ENCODE results near the gene FBXO21. TPM values are rescaled to one million over a fixed set of nuclear protein-coding genes. Genes with fewer than 3 reads are reported as not detected.

FBXO21 gene
- polyA plus RNA-seq, 3 donors, result 7.7 to 19.1 (median 17.2) TPM

GRCh38 chr12:117171499-117172162 lies 18.6 kb downstream of the FBXO21 start:
- H3K9ac ChIP-seq (ENCODE audit: insufficient read depth, low read length, poor library complexity, severe bottlenecking), result no peak overlapping the region
- Mint-ChIP-seq H3K9me3 (no peaks in the 10 kb centered on the region), H3K27me3 (ENCODE audit: low read depth in 3 of 3) (peaks cover 0 to 2% (median 0%) of the 10 kb centered on the region in 3 donors), H3K27ac (no peak overlapping the region), H3K36me3 (peaks cover 84 to 98% of the 10 kb centered on the region in 2 donors), H3K4me3 (no peak overlapping the region), H3K4me1 (peaks cover 2% of the 10 kb centered on the region)
- no peak overlapping the region for H3K27ac ChIP-seq (ENCODE audit: low read depth in 1 of 2, low read length in 2 of 2)
- H3K4me1 ChIP-seq (ENCODE audit: control insufficient read depth in 1 of 2, insufficient read depth in 2 of 2, low read length in 2 of 2), result no peaks in the 10 kb centered on the region
- TF ChIP-seq, protein P1, sequence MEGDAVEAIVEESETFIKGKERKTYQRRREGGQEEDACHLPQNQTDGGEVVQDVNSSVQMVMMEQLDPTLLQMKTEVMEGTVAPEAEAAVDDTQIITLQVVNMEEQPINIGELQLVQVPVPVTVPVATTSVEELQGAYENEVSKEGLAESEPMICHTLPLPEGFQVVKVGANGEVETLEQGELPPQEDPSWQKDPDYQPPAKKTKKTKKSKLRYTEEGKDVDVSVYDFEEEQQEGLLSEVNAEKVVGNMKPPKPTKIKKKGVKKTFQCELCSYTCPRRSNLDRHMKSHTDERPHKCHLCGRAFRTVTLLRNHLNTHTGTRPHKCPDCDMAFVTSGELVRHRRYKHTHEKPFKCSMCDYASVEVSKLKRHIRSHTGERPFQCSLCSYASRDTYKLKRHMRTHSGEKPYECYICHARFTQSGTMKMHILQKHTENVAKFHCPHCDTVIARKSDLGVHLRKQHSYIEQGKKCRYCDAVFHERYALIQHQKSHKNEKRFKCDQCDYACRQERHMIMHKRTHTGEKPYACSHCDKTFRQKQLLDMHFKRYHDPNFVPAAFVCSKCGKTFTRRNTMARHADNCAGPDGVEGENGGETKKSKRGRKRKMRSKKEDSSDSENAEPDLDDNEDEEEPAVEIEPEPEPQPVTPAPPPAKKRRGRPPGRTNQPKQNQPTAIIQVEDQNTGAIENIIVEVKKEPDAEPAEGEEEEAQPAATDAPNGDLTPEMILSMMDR (IDR thresholded peaks at IDR 0.05), result no peak
- no peaks in the 10 kb centered on the region for H3K79me2 ChIP-seq (ENCODE audit: insufficient read depth, low read length)
- no CpG with 5 or more reads among the region's 2 CpGs for WGBS (ENCODE audit: insufficient coverage)
- H4K20me1 ChIP-seq (ENCODE audit: insufficient read depth, low read length), result no peaks in the 10 kb centered on the region
- no peaks in the 10 kb centered on the region for H3K27me3 ChIP-seq (ENCODE audit: control insufficient read depth in 2 of 2, insufficient read depth in 2 of 2, low read length in 2 of 2)
- H2AFZ ChIP-seq (ENCODE audit: insufficient read depth, low read depth, low read length, poor library complexity, severe bottlenecking), result no peak overlapping the region
- intact Hi-C loops (cut with micrococcal nuclease), result no loop called here
- H3K4me3 ChIP-seq (replicated peaks in 1 of 3; ENCODE audit: low read depth in 2 of 3, low read length in 3 of 3), result no peak overlapping the region
- DNase-seq, result no peak
- no peaks in the 10 kb centered on the region for H3K9me3 ChIP-seq (replicated peaks in 1 of 2; ENCODE audit: control insufficient read depth in 1 of 2, insufficient read depth in 1 of 2, low read length in 2 of 2)
- H3K36me3 ChIP-seq (replicated peaks in 1 of 2; ENCODE audit: control insufficient read depth in 1 of 2, insufficient read depth in 2 of 2, low read length in 2 of 2), result peaks cover 78 to 98% of the 10 kb centered on the region in 2 donors
- H3K4me2 ChIP-seq (replicated peaks; ENCODE audit: extremely low read depth, low read length, poor library complexity, severe bottlenecking), result no peak overlapping the region

- TF ChIP-seq, protein P1 (IDR thresholded peaks at IDR 0.05), result no peak
- no peak overlapping the region for H2AFZ ChIP-seq (ENCODE audit: insufficient read depth, low read depth, low read length, poor library complexity, severe bottlenecking)
- H3K4me3 ChIP-seq (replicated peaks in 1 of 3; ENCODE audit: low read depth in 2 of 3, low read length in 3 of 3), result no peak overlapping the region
- H4K20me1 ChIP-seq (ENCODE audit: insufficient read depth, low read length), result no peaks in the 10 kb centered on the region
- H3K79me2 ChIP-seq (ENCODE audit: insufficient read depth, low read length), result no peaks in the 10 kb centered on the region
- H3K9ac ChIP-seq (ENCODE audit: insufficient read depth, low read length, poor library complexity, severe bottlenecking), result no peak overlapping the region
- peaks cover 85 to 100% of the 10 kb centered on the region in 2 donors for H3K36me3 Mint-ChIP-seq
- no peaks in the 10 kb centered on the region for H3K9me3 Mint-ChIP-seq
- no peak for DNase-seq
- peaks cover 76 to 98% of the 10 kb centered on the region in 2 donors for H3K36me3 ChIP-seq (replicated peaks in 1 of 2; ENCODE audit: control insufficient read depth in 1 of 2, insufficient read depth in 2 of 2, low read length in 2 of 2)
- peaks cover 2% of the 10 kb centered on the region for H3K4me1 Mint-ChIP-seq
- no peak overlapping the region for H3K27ac ChIP-seq (ENCODE audit: low read depth in 1 of 2, low read length in 2 of 2)
- no peak overlapping the region for H3K4me3 Mint-ChIP-seq
- no peaks in the 10 kb centered on the region for H3K9me3 ChIP-seq (replicated peaks in 1 of 2; ENCODE audit: control insufficient read depth in 1 of 2, insufficient read depth in 1 of 2, low read length in 2 of 2)
- H3K27me3 ChIP-seq (ENCODE audit: control insufficient read depth in 2 of 2, insufficient read depth in 2 of 2, low read length in 2 of 2), result no peaks in the 10 kb centered on the region
- H3K4me2 ChIP-seq (replicated peaks; ENCODE audit: extremely low read depth, low read length, poor library complexity, severe bottlenecking), result no peak overlapping the region
- no peak overlapping the region for H3K27ac Mint-ChIP-seq
- H3K4me1 ChIP-seq (ENCODE audit: control insufficient read depth in 1 of 2, insufficient read depth in 2 of 2, low read length in 2 of 2), result no peaks in the 10 kb centered on the region
- H3K27me3 Mint-ChIP-seq (ENCODE audit: low read depth in 3 of 3), result peaks cover 0 to 2% (median 0%) of the 10 kb centered on the region in 3 donors
- WGBS (ENCODE audit: insufficient coverage), result no CpG with 5 or more reads among the region's 3 CpGs
- intact Hi-C loops (cut with micrococcal nuclease), result no loop called here
Measured at GRCh38 chr12:117169548-117169947, 20.7 kb downstream of the FBXO21 start.
